Femur (tissue), 1 donor: ENCODE results near the gene PLA2G3.
"Not testable (repeated sequence)": the region's sequence is repeated elsewhere in the genome, so short reads cannot be mapped to it uniquely, and the experiment has no call there.

Experiments
- DNase-seq: peaks from one replicate; pipeline ENCODE4 v3.0.0-alpha.2; 2017

Gene PLA2G3

GRCh38 chr22:31139866-31140716 lies at the start of gene PLA2G3:
Gene PLA2G3, minus strand, starts transcription at chr22:31140508. Its CDS starts 154 bp downstream, at chr22:31140354.
- peak; percentile 47 for DNase-seq

- DNase-seq: no peak
Observed at GRCh38 chr22:31187627-31188026, 47.3 kb upstream of the PLA2G3 start.

GRCh38 chr22:31185056-31185455 lies 44.7 kb upstream of the PLA2G3 start:
- no peak for DNase-seq

GRCh38 chr22:31184015-31184414 lies 43.7 kb upstream of the PLA2G3 start:
- DNase-seq: no peak

- DNase-seq: no peak
Observed at GRCh38 chr22:31179345-31179744, 39.0 kb upstream of the PLA2G3 start.

GRCh38 chr22:31178859-31179258 lies 38.6 kb upstream of the PLA2G3 start:
- no peak for DNase-seq

GRCh38 chr22:31177420-31178162 lies 37.3 kb upstream of the PLA2G3 start:
- no peak for DNase-seq

- DNase-seq: no peak
Observed at GRCh38 chr22:31176923-31177322, 36.6 kb upstream of the PLA2G3 start.

- no peak for DNase-seq
Observed at GRCh38 chr22:31173386-31174145, 33.3 kb upstream of the PLA2G3 start.

GRCh38 chr22:31171734-31172133 lies 31.4 kb upstream of the PLA2G3 start:
- DNase-seq: not testable (repeated sequence)

GRCh38 chr22:31170971-31171370 lies 30.7 kb upstream of the PLA2G3 start:
- no peak for DNase-seq

- no peak for DNase-seq
Observed at GRCh38 chr22:31162015-31162765, 21.9 kb upstream of the PLA2G3 start.

GRCh38 chr22:31161386-31161785 lies 21.1 kb upstream of the PLA2G3 start:
- no peak for DNase-seq

GRCh38 chr22:31160328-31160978 lies 20.1 kb upstream of the PLA2G3 start:
- DNase-seq: peak; percentile 47

GRCh38 chr22:31155422-31155821 lies 15.1 kb upstream of the PLA2G3 start:
- DNase-seq: no peak

GRCh38 chr22:31154975-31155374 lies 14.7 kb upstream of the PLA2G3 start:
- no peak for DNase-seq

GRCh38 chr22:31153357-31153756 lies 13.0 kb upstream of the PLA2G3 start:
- DNase-seq: no peak

GRCh38 chr22:31151872-31152271 lies 11.6 kb upstream of the PLA2G3 start:
- no peak for DNase-seq

- DNase-seq: no peak
Observed at GRCh38 chr22:31150615-31151014, 10.3 kb upstream of the PLA2G3 start.

- DNase-seq: peak; percentile 80
Observed at GRCh38 chr22:31148953-31149627, 8.8 kb upstream of the PLA2G3 start.

GRCh38 chr22:31148488-31148887 lies 8.2 kb upstream of the PLA2G3 start:
- DNase-seq: no peak
